ENCODE results near the gene BMPR1B.

The BMPR1B gene

GRCh38 chr4:94848326-94848725, 90.6 kb downstream of the BMPR1B start:
- ATAC-seq (ENCODE audit: low read depth) = no peak

GRCh38 chr4:94849901-94850300, 92.1 kb downstream of the BMPR1B start:
- H3K27me3 ChIP-seq (ENCODE audit: insufficient read depth, poor library complexity, severe bottlenecking) = no peaks in the 10 kb centered on the region
- H3K27ac ChIP-seq (ENCODE audit: poor library complexity, severe bottlenecking) = no peak overlapping the region
- no peaks in the 10 kb centered on the region for H3K36me3 ChIP-seq (ENCODE audit: low read depth)
- H3K4me3 ChIP-seq (ENCODE audit: severe bottlenecking) = no peak overlapping the region
- no peak for TF ChIP-seq CTCF (IDR thresholded peaks at IDR 0.05; ENCODE audit: poor library complexity, severe bottlenecking)
- no peaks in the 10 kb centered on the region for H3K9me3 ChIP-seq (ENCODE audit: severe bottlenecking)
- no peaks in the 10 kb centered on the region for H3K4me1 ChIP-seq (ENCODE audit: insufficient read depth, poor library complexity, severe bottlenecking)
- ATAC-seq (ENCODE audit: low read depth) = no peak
- no peak for DNase-seq (ENCODE audit: low spot score)

More at GRCh38 chr4:94848326-94848725, 90.6 kb downstream of the BMPR1B start:
- Histone ChIP-seq H3K4me3 (ENCODE audit: severe bottlenecking) (no peak overlapping the region), H3K36me3 (ENCODE audit: low read depth) (no peaks in the 10 kb centered on the region), H3K27me3 (ENCODE audit: insufficient read depth, poor library complexity, severe bottlenecking) (no peaks in the 10 kb centered on the region), H3K4me1 (ENCODE audit: insufficient read depth, poor library complexity, severe bottlenecking) (no peaks in the 10 kb centered on the region), H3K9me3 (ENCODE audit: severe bottlenecking) (no peaks in the 10 kb centered on the region), H3K27ac (ENCODE audit: poor library complexity, severe bottlenecking) (no peak overlapping the region)
- TF ChIP-seq CTCF (IDR thresholded peaks at IDR 0.05; ENCODE audit: poor library complexity, severe bottlenecking) = no peak
- DNase-seq (ENCODE audit: low spot score) = no peak

- no peaks in the 10 kb centered on the region for H3K4me1 ChIP-seq (ENCODE audit: insufficient read depth, poor library complexity, severe bottlenecking)
- no peak for TF ChIP-seq CTCF (IDR thresholded peaks at IDR 0.05; ENCODE audit: poor library complexity, severe bottlenecking)
- no peaks in the 10 kb centered on the region for H3K9me3 ChIP-seq (ENCODE audit: severe bottlenecking)
- no peak for ATAC-seq (ENCODE audit: low read depth)
- no peak for DNase-seq (ENCODE audit: low spot score)
- H3K36me3 ChIP-seq (ENCODE audit: low read depth) = no peaks in the 10 kb centered on the region
- no peak overlapping the region for H3K4me3 ChIP-seq (ENCODE audit: severe bottlenecking)
- no peak overlapping the region for H3K27ac ChIP-seq (ENCODE audit: poor library complexity, severe bottlenecking)
- no peaks in the 10 kb centered on the region for H3K27me3 ChIP-seq (ENCODE audit: insufficient read depth, poor library complexity, severe bottlenecking)
These were observed 94.9 kb downstream of the BMPR1B start for GRCh38 chr4:94852616-94853015.

- H3K9me3 ChIP-seq (ENCODE audit: severe bottlenecking) = no peaks in the 10 kb centered on the region
- no peaks in the 10 kb centered on the region for H3K36me3 ChIP-seq (ENCODE audit: low read depth)
- H3K27ac ChIP-seq (ENCODE audit: poor library complexity, severe bottlenecking) = no peak overlapping the region
- TF ChIP-seq CTCF (IDR thresholded peaks at IDR 0.05; ENCODE audit: poor library complexity, severe bottlenecking) = no peak
- no peaks in the 10 kb centered on the region for H3K4me1 ChIP-seq (ENCODE audit: insufficient read depth, poor library complexity, severe bottlenecking)
- H3K4me3 ChIP-seq (ENCODE audit: severe bottlenecking) = no peak overlapping the region
- ATAC-seq (ENCODE audit: low read depth) (no peak), DNase-seq (ENCODE audit: low spot score) (no peak)
- no peaks in the 10 kb centered on the region for H3K27me3 ChIP-seq (ENCODE audit: insufficient read depth, poor library complexity, severe bottlenecking)
These were observed 98.3 kb downstream of the BMPR1B start for GRCh38 chr4:94856030-94856429.

- no peak for TF ChIP-seq CTCF (IDR thresholded peaks at IDR 0.05; ENCODE audit: poor library complexity, severe bottlenecking)
- no peak for ATAC-seq (ENCODE audit: low read depth)
These were observed 112.4 kb downstream of the BMPR1B start for GRCh38 chr4:94870146-94870545.

More at GRCh38 chr4:94870146-94870545, 112.4 kb downstream of the BMPR1B start:
- DNase-seq (ENCODE audit: low spot score) = no peak
- H3K9me3 ChIP-seq (ENCODE audit: severe bottlenecking) = no peaks in the 10 kb centered on the region
- no peaks in the 10 kb centered on the region for H3K4me1 ChIP-seq (ENCODE audit: insufficient read depth, poor library complexity, severe bottlenecking)
- H3K36me3 ChIP-seq (ENCODE audit: low read depth) = no peaks in the 10 kb centered on the region
- no peak overlapping the region for H3K4me3 ChIP-seq (ENCODE audit: severe bottlenecking)
- no peaks in the 10 kb centered on the region for H3K27me3 ChIP-seq (ENCODE audit: insufficient read depth, poor library complexity, severe bottlenecking)
- no peak overlapping the region for H3K27ac ChIP-seq (ENCODE audit: poor library complexity, severe bottlenecking)
